NCI-H128 (cell line): ENCODE data around the gene SBF2.
"Not testable (repeated sequence)": the region's sequence is repeated elsewhere in the genome, so short reads cannot be mapped to it uniquely, and the experiment has no call there.

Source experiments
- DNase-seq: peaks from one replicate; lab custom pipeline; 2025; ENCODE audit not compliant: unreplicated experiment; lab: John Stamatoyannopoulos, UW

Gene SBF2

GRCh38 chr11:10201343-10201742, 92.7 kb downstream of the SBF2 start:
- no peak for DNase-seq

- DNase-seq, result no peak
These were observed 96.9 kb downstream of the SBF2 start for GRCh38 chr11:10197091-10197490.

- DNase-seq, result no peak
These were observed 102.0 kb downstream of the SBF2 start for GRCh38 chr11:10192036-10192435.

- no peak for DNase-seq
These were observed 112.2 kb downstream of the SBF2 start for GRCh38 chr11:10181811-10182210.

GRCh38 chr11:10164621-10165020, 129.4 kb downstream of the SBF2 start:
- no peak for DNase-seq

GRCh38 chr11:10162222-10162621, 131.8 kb downstream of the SBF2 start:
- no peak for DNase-seq

GRCh38 chr11:10160350-10160749, 133.7 kb downstream of the SBF2 start:
- no peak for DNase-seq

GRCh38 chr11:10158461-10158860, 135.6 kb downstream of the SBF2 start:
- DNase-seq, result no peak

- no peak for DNase-seq
These were observed 138.1 kb downstream of the SBF2 start for GRCh38 chr11:10155793-10156490.

GRCh38 chr11:10150800-10151199, 143.2 kb downstream of the SBF2 start:
- no peak for DNase-seq

GRCh38 chr11:10149553-10149952, 144.5 kb downstream of the SBF2 start:
- DNase-seq, result no peak

- DNase-seq, result no peak
These were observed 146.8 kb downstream of the SBF2 start for GRCh38 chr11:10147195-10147594.

- no peak for DNase-seq
These were observed 149.1 kb downstream of the SBF2 start for GRCh38 chr11:10144954-10145353.

- DNase-seq, result no peak
These were observed 154.4 kb downstream of the SBF2 start for GRCh38 chr11:10139656-10140055.

- no peak for DNase-seq
These were observed 154.9 kb downstream of the SBF2 start for GRCh38 chr11:10139143-10139542.

GRCh38 chr11:10134975-10135481, 159.0 kb downstream of the SBF2 start:
- DNase-seq, result no peak

- DNase-seq, result not testable (repeated sequence)
These were observed 159.8 kb downstream of the SBF2 start for GRCh38 chr11:10134226-10134625.

GRCh38 chr11:10133251-10133650, 160.8 kb downstream of the SBF2 start:
- not testable (repeated sequence) for DNase-seq

GRCh38 chr11:10130875-10131274, 163.1 kb downstream of the SBF2 start:
- DNase-seq, result no peak

GRCh38 chr11:10129184-10129583, 164.8 kb downstream of the SBF2 start:
- DNase-seq, result not testable (repeated sequence)

- DNase-seq, result no peak
These were observed 168.4 kb downstream of the SBF2 start for GRCh38 chr11:10125522-10126133.

- DNase-seq, result no peak
These were observed 171.5 kb downstream of the SBF2 start for GRCh38 chr11:10122326-10123197.
